DND-41 (cell line): ENCODE measurements around the gene ZFP57.

Source experiments
- ATAC-seq: fragments of 200-7000 bp; cut with Tn5 transposase; 3 replicates; pipeline ENCODE4 v1.9.1; 2021; ENCODE audit warnings: low read depth; ENCODE audit not compliant: insufficient read depth
- DNase-seq: peaks from one replicate; pipeline ENCODE4 v3.0.0-alpha.2; 2020
- H2AFZ ChIP-seq: 2 replicates; pipeline ENCODE4 v1.6.0; 2012; ENCODE audit warnings: low read depth, low read length
- H3K27ac ChIP-seq: 2 replicates; pipeline ENCODE4 v1.5.1; 2012; ENCODE audit warnings: low read length, inconsistent platforms
- H3K27me3 ChIP-seq: fragments of 200-600 bp; sonication (generic); 2 replicates; pipeline ENCODE4 v1.6.0; 2012; ENCODE audit warnings: low read length, mild to moderate bottlenecking, inconsistent platforms; ENCODE audit not compliant: insufficient read depth, poor library complexity
- H3K36me3 ChIP-seq: 2 replicates; pipeline ENCODE4 v1.5.1; 2012; ENCODE audit warnings: low read length, inconsistent platforms; ENCODE audit not compliant: insufficient read depth
- H3K4me1 ChIP-seq: 2 replicates; pipeline ENCODE4 v1.5.1; 2012; ENCODE audit warnings: mild to moderate bottlenecking, low read length; ENCODE audit not compliant: insufficient read depth
- H3K4me2 ChIP-seq: 2 replicates; pipeline ENCODE4 v1.6.0; 2012; ENCODE audit warnings: mild to moderate bottlenecking, moderate library complexity, low read length, inconsistent platforms; ENCODE audit not compliant: insufficient read depth
- H3K4me3 ChIP-seq, 2 experiments: fragments of 200-600 bp in 1 of 2; shearing (Covaris generic) in 1 of 2; 2 replicates each; pipeline ENCODE4 v1.5.1; 2012 to 2016; ENCODE audit warnings: inconsistent platforms in 2 of 2, low read length in 2 of 2, mild to moderate bottlenecking in 2 of 2, low read depth in 1 of 2, moderate library complexity in 1 of 2
- H3K79me2 ChIP-seq: 2 replicates; pipeline ENCODE4 v1.6.0; 2012; ENCODE audit warnings: low read length, inconsistent platforms; ENCODE audit not compliant: insufficient read depth
- H3K9ac ChIP-seq: 2 replicates; pipeline ENCODE4 v1.6.0; 2012; ENCODE audit warnings: low read depth, mild to moderate bottlenecking, inconsistent platforms, low read length, moderate library complexity
- H3K9me3 ChIP-seq: 2 replicates; pipeline ENCODE4 v1.5.1; 2012; ENCODE audit warnings: low read length, moderate library complexity, mild to moderate bottlenecking, inconsistent platforms; ENCODE audit not compliant: insufficient read depth, severe bottlenecking
- H4K20me1 ChIP-seq: 2 replicates; pipeline ENCODE4 v1.6.0; 2012; ENCODE audit warnings: low read length; ENCODE audit not compliant: insufficient read depth
- CTCF ChIP-seq: IDR thresholded peaks from 2 replicates; pipeline ENCODE4 v1.5.1; 2012; ENCODE audit warnings: borderline replicate concordance, low read length, moderate library complexity, mild to moderate bottlenecking; ENCODE audit not compliant: poor library complexity, severe bottlenecking; ENCODE audit errors: extremely low read depth
- EZH2 ChIP-seq: IDR thresholded peaks from 3 replicates; pipeline ENCODE4 v1.6.1; 2012; ENCODE audit warnings: borderline replicate concordance, low read depth, mild to moderate bottlenecking, moderate library complexity, low read length, inconsistent platforms; ENCODE audit not compliant: severe bottlenecking

The ZFP57 gene

DNA sequence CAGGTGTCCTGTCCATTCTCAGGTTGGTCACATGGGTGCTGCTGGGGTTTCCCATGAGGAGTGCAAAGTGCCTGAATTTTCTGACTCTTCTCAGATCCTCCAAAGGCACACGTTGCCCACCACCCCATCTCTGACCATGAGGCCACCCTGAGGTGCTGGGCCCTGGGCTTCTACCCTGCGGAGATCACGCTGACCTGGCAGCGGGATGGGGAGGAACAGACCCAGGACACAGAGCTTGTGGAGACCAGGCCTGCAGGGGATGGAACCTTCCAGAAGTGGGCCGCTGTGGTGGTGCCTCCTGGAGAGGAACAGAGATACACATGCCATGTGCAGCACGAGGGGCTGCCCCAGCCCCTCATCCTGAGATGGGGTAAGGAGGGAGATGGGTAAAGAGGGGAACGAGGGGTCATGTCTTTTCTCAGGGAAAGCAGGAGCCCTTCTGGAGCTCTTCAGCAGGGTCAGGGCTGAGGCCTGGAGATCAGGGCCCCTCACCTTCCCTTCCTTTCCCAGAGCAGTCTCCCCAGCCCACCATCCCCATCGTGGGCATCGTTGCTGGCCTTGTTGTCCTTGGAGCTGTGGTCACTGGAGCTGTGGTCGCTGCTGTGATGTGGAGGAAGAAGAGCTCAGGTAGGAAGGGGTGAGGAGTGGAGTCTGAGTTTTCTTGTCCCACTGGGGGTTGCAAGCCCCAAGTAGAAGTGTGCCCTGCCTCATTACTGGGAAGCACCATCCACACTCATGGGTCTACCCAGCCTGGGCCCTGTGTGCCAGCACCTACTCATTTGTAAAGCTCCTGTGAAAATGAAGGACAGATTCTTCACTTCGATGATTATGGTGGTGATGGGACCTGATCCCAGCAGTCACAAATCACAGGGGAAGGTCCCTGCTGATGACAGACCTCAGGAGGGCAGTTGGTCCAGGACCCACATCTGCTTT is 44.3 kb upstream of the ZFP57 start:
- peaks cover 12% of the 10 kb centered on the region for H3K27me3 ChIP-seq
- TF ChIP-seq EZH2, result no peak
- TF ChIP-seq CTCF, result no peak
- no peak overlapping the region for H3K27ac ChIP-seq
- H3K79me2 ChIP-seq, result no peaks in the 10 kb centered on the region
- no peaks in the 10 kb centered on the region for H3K36me3 ChIP-seq
- H2AFZ ChIP-seq, result no peak overlapping the region
- ATAC-seq (no peak), DNase-seq (no peak)
- H3K9ac ChIP-seq, result no peak overlapping the region
- no peaks in the 10 kb centered on the region for H4K20me1 ChIP-seq
- H3K9me3 ChIP-seq, result no peaks in the 10 kb centered on the region
- no peak overlapping the region for H3K4me2 ChIP-seq
- no peaks in the 10 kb centered on the region for H3K4me1 ChIP-seq
- no peak overlapping the region for H3K4me3 ChIP-seq

DNA sequence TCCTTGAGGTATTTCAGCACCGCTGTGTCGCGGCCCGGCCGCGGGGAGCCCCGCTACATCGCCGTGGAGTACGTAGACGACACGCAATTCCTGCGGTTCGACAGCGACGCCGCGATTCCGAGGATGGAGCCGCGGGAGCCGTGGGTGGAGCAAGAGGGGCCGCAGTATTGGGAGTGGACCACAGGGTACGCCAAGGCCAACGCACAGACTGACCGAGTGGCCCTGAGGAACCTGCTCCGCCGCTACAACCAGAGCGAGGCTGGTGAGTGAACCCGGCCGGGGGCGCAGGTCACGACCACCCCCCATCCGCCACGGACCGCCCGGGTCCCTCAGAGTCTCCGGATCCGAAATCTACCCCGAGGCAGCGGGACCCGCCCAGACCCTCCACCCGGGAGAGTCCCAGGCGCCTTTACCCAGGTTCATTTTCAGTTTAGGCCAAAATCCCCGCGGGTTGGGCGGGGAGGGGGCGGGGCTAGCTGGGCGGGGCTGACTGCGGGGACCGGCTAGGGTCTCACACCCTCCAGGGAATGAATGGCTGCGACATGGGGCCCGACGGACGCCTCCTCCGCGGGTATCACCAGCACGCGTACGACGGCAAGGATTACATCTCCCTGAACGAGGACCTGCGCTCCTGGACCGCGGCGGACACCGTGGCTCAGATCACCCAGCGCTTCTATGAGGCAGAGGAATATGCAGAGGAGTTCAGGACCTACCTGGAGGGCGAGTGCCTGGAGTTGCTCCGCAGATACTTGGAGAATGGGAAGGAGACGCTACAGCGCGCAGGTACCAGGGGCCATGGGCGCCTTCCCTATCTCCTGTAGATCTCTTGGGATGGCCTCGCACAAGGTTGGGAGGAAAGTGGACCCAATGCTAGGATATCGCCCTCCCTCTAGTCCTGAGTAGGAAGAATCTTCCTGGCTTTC is 43.0 kb upstream of the ZFP57 start:
- H3K36me3 ChIP-seq, result no peaks in the 10 kb centered on the region
- H3K79me2 ChIP-seq, result no peaks in the 10 kb centered on the region
- H3K9ac ChIP-seq, result no peak overlapping the region
- H3K27ac ChIP-seq, result no peak overlapping the region
- H3K4me1 ChIP-seq, result no peaks in the 10 kb centered on the region
- TF ChIP-seq CTCF, result no peak
- no peak for TF ChIP-seq EZH2
- ATAC-seq, result no peak
- no peak overlapping the region for H3K4me3 ChIP-seq
- no peak overlapping the region for H3K4me2 ChIP-seq
- no peak for DNase-seq
- no peaks in the 10 kb centered on the region for H4K20me1 ChIP-seq
- no peak overlapping the region for H2AFZ ChIP-seq
- H3K9me3 ChIP-seq, result no peaks in the 10 kb centered on the region
- H3K27me3 ChIP-seq, result peaks cover 6% of the 10 kb centered on the region

GRCh38 chr6:29723262-29723665 is 42.3 kb upstream of the ZFP57 start, which contains the start of gene HLA-F:
HLA-F (plus strand) TSS chr6:29723434; CDS start chr6:29723464, 30 bp downstream.
- H3K9me3 ChIP-seq, result no peaks in the 10 kb centered on the region
- H3K4me2 ChIP-seq, result no peak within 1 kb of the TSS
- DNase-seq, result no peak
- H3K27ac ChIP-seq, result no peak within 1 kb of the TSS
- no peak within 1 kb of the TSS for H2AFZ ChIP-seq
- no peak within 1 kb of the TSS for H3K4me3 ChIP-seq
- TF ChIP-seq CTCF (no peak), EZH2 (no peak)
- no peaks in the 10 kb centered on the region for H3K79me2 ChIP-seq
- no peaks in the 10 kb centered on the region for H3K36me3 ChIP-seq
- H3K27me3 ChIP-seq, result peaks cover 6% of the 10 kb centered on the region
- no peaks in the 10 kb centered on the region for H3K4me1 ChIP-seq
- no peak within 1 kb of the TSS for H3K9ac ChIP-seq
- no peak; the same call in 2 of the 3 replicates for ATAC-seq
- H4K20me1 ChIP-seq, result no peaks in the 10 kb centered on the region
